Measurements from ENCODE around the gene ILF2.

DNA sequence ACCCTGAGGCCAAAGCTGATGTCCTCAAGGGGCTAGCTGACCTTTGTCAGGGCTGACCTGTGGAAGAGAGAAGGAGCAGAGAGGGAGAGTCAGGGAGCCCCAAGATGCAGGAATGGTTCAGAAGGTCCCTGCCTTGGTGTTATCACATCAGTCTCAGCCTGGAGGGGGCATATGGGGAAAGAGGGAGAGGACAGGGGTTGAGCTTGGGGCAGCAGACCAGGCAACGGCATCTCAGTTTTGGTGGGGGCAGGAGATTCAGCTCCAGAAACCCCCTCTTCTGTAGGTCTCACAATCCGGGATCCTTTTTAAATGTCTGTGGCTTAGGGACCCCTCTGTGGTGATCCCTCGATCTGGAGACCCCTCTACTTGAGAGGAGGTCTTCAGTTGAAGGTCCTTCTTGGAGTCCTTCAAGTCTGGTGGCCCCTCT lies 44.3 kb downstream of the ILF2 start:
- no peak for TF ChIP-seq POLR2A (IDR thresholded peaks at IDR 0.05)
- TF ChIP-seq, protein P1, sequence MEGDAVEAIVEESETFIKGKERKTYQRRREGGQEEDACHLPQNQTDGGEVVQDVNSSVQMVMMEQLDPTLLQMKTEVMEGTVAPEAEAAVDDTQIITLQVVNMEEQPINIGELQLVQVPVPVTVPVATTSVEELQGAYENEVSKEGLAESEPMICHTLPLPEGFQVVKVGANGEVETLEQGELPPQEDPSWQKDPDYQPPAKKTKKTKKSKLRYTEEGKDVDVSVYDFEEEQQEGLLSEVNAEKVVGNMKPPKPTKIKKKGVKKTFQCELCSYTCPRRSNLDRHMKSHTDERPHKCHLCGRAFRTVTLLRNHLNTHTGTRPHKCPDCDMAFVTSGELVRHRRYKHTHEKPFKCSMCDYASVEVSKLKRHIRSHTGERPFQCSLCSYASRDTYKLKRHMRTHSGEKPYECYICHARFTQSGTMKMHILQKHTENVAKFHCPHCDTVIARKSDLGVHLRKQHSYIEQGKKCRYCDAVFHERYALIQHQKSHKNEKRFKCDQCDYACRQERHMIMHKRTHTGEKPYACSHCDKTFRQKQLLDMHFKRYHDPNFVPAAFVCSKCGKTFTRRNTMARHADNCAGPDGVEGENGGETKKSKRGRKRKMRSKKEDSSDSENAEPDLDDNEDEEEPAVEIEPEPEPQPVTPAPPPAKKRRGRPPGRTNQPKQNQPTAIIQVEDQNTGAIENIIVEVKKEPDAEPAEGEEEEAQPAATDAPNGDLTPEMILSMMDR (IDR thresholded peaks at IDR 0.05): no peak
- TF ChIP-seq POLR2AphosphoS5 (IDR thresholded peaks at IDR 0.05): no peak

Data from prostate gland (tissue), 2 donors.